ENCODE results near the gene CLEC4M. TPM values are rescaled to one million over a fixed set of nuclear protein-coding genes. Genes with fewer than 3 reads are reported as not detected.

Gene CLEC4M
- total RNA-seq, 2 experiments from 2014 or later: not detected

DNA sequence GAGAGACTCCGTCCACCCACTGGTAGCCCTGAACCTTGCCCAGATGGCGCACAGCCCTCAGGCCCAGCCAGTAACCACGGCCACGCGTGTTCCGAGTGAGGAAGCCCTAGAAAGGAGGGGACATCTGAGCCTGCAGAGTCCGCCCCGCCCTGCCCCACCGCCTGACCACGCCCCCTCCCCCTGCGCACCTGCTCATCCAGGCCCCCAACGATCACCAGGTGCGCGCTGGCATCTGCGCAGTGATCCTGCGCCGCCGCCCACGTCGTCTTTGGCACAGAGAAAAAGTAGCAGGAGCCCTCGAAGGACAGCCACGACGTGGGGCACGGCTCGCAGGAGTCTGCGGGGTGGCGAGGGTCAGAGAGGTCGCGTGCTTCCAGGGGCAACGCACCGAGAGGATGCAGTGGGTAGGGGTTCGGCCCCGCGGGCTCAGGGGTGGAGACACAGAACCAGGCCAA lies 33.2 kb upstream of the CLEC4M start:
- Histone ChIP-seq H3K4me2 (ENCODE audit: low read length) (no peak overlapping the region), H4K20me1 (ENCODE audit: insufficient read depth, low read length) (no peaks in the 10 kb centered on the region), H3K9me3 (ENCODE audit: low read length) (no peaks in the 10 kb centered on the region), H3K4me3 (ENCODE audit: low read depth, low read length, poor library complexity, severe bottlenecking) (no peak overlapping the region), H3K9me2 (ENCODE audit: insufficient read depth, low read length) (no peaks in the 10 kb centered on the region), H3K79me2 (ENCODE audit: insufficient read depth, low read depth, low read length) (no peaks in the 10 kb centered on the region), H3K4me1 (ENCODE audit: insufficient read depth, low read length, poor library complexity, severe bottlenecking) (no peaks in the 10 kb centered on the region), H3K36me3 (ENCODE audit: insufficient read depth, low read length) (no peaks in the 10 kb centered on the region), H3K27ac (ENCODE audit: low read depth, low read length, poor library complexity, severe bottlenecking) (no peak overlapping the region), H2AFZ (ENCODE audit: low read length) (no peak overlapping the region)
- BruUV-seq (replicated peaks): no TSS peak
- intact Hi-C loops (cut with micrococcal nuclease; ENCODE audit: unreplicated experiment): no loop called here
- TF ChIP-seq, protein P1, sequence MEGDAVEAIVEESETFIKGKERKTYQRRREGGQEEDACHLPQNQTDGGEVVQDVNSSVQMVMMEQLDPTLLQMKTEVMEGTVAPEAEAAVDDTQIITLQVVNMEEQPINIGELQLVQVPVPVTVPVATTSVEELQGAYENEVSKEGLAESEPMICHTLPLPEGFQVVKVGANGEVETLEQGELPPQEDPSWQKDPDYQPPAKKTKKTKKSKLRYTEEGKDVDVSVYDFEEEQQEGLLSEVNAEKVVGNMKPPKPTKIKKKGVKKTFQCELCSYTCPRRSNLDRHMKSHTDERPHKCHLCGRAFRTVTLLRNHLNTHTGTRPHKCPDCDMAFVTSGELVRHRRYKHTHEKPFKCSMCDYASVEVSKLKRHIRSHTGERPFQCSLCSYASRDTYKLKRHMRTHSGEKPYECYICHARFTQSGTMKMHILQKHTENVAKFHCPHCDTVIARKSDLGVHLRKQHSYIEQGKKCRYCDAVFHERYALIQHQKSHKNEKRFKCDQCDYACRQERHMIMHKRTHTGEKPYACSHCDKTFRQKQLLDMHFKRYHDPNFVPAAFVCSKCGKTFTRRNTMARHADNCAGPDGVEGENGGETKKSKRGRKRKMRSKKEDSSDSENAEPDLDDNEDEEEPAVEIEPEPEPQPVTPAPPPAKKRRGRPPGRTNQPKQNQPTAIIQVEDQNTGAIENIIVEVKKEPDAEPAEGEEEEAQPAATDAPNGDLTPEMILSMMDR (conservative IDR thresholded peaks at IDR 0.05; ENCODE audit: low read length): no peak
- TF ChIP-seq EZH2phosphoT487 (IDR thresholded peaks at IDR 0.05; ENCODE audit: borderline replicate concordance, low read depth, low read length): no peak
- ChIA-PET CTCF (ENCODE audit: unreplicated experiment) (no interaction called here), POLR2A (no interaction called here)
- no peak for DNase-seq (ENCODE audit: low spot score)

DNA sequence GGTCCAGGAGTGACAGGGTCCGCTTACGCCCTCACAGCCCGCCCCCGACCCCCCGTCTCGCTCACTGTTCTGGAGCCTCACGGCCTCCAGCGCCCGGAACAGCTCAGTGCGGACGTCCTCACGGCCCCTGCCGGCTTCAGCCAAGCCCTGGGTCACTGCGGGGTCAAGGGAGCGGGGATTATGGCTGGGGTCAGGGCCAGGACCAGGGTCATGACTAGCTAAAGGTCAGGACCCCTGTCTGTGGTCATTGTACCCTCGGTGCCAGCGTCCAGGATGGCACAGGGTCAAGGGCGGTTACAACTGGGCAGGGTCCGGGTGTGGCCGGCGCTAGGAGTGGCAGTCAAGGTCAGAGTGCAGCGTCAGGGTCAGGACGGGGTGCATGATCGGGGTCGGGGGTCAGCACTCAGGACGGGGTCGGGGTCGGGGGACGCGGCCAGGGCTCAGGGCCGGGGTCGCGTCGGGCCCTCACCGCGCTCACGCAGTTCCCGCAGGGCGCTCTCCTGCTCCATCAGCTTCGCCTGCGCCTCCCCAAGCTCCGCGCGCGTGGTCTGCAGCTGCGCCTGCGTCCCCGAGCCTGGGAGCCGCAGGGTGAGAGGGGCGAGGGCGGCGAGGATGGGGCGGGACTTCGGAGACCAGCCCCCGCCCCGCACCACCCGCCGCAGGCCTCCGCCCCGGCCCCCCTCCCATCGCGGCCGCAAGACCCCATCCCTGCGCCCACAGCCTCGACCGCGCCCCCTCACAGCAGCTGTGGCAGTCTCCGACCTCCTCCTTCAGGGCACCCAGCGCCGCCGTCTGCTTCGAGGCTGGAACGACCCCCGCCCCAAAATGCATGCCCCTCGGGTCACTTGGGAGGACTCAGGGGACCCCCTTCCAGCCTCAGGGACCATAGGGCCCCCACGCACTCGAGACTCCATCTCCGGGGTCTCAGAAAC lies 32.5 kb upstream of the CLEC4M start:
- H3K4me2 ChIP-seq (ENCODE audit: low read length): no peak overlapping the region
- H3K36me3 ChIP-seq (ENCODE audit: insufficient read depth, low read length): no peaks in the 10 kb centered on the region
- BruUV-seq (replicated peaks): no TSS peak
- no peak for DNase-seq (ENCODE audit: low spot score)
- H3K4me1 ChIP-seq (ENCODE audit: insufficient read depth, low read length, poor library complexity, severe bottlenecking): no peaks in the 10 kb centered on the region
- H3K4me3 ChIP-seq (ENCODE audit: low read depth, low read length, poor library complexity, severe bottlenecking): no peak overlapping the region
- no peaks in the 10 kb centered on the region for H3K79me2 ChIP-seq (ENCODE audit: insufficient read depth, low read depth, low read length)
- H3K27ac ChIP-seq (ENCODE audit: low read depth, low read length, poor library complexity, severe bottlenecking): no peak overlapping the region
- no peak overlapping the region for H2AFZ ChIP-seq (ENCODE audit: low read length)
- POLR2A ChIA-PET: no interaction called here
- H4K20me1 ChIP-seq (ENCODE audit: insufficient read depth, low read length): no peaks in the 10 kb centered on the region
- H3K9me2 ChIP-seq (ENCODE audit: insufficient read depth, low read length): no peaks in the 10 kb centered on the region
- CTCF ChIA-PET (ENCODE audit: unreplicated experiment): no interaction called here
- intact Hi-C loops (cut with micrococcal nuclease; ENCODE audit: unreplicated experiment): no loop called here
- TF ChIP-seq, protein P1 (conservative IDR thresholded peaks at IDR 0.05; ENCODE audit: low read length): no peak
- TF ChIP-seq EZH2phosphoT487 (IDR thresholded peaks at IDR 0.05; ENCODE audit: borderline replicate concordance, low read depth, low read length): no peak
- no peaks in the 10 kb centered on the region for H3K9me3 ChIP-seq (ENCODE audit: low read length)

DNA sequence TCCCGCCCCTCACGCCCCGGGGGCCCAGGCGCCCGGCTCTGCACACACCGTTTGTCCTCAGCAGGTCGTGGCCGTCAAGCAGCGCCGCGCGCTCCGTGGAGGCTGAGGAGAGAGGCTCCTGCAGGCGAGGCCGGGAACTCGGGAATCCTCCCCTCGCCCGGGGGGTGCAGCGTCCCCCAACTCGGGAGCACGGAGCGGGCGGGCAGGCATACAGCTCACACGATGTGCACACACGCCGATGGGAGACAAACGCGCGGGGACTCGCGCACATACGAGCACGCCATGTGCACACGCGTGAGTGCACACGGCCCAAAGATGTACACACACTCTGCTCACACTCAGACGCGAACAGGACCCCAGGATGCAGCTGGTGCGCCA lies 31.8 kb upstream of the CLEC4M start:
- Histone ChIP-seq H2AFZ (ENCODE audit: low read length) (no peak overlapping the region), H4K20me1 (ENCODE audit: insufficient read depth, low read length) (no peaks in the 10 kb centered on the region), H3K79me2 (ENCODE audit: insufficient read depth, low read depth, low read length) (no peaks in the 10 kb centered on the region), H3K27ac (ENCODE audit: low read depth, low read length, poor library complexity, severe bottlenecking) (no peak overlapping the region), H3K9me2 (ENCODE audit: insufficient read depth, low read length) (no peaks in the 10 kb centered on the region), H3K4me2 (ENCODE audit: low read length) (no peak overlapping the region), H3K36me3 (ENCODE audit: insufficient read depth, low read length) (no peaks in the 10 kb centered on the region), H3K9me3 (ENCODE audit: low read length) (no peaks in the 10 kb centered on the region), H3K4me1 (ENCODE audit: insufficient read depth, low read length, poor library complexity, severe bottlenecking) (no peaks in the 10 kb centered on the region), H3K4me3 (ENCODE audit: low read depth, low read length, poor library complexity, severe bottlenecking) (no peak overlapping the region)
- no peak for DNase-seq (ENCODE audit: low spot score)
- intact Hi-C loops (cut with micrococcal nuclease; ENCODE audit: unreplicated experiment): no loop called here
- no TSS peak for BruUV-seq (replicated peaks)
- TF ChIP-seq, protein P1 (conservative IDR thresholded peaks at IDR 0.05; ENCODE audit: low read length): no peak
- TF ChIP-seq EZH2phosphoT487 (IDR thresholded peaks at IDR 0.05; ENCODE audit: borderline replicate concordance, low read depth, low read length): no peak
- CTCF ChIA-PET (ENCODE audit: unreplicated experiment): no interaction called here
- POLR2A ChIA-PET: no interaction called here

Data from OCI-LY7 (cell line).